ENCODE measurements around the gene APOBEC4.

The APOBEC4 gene

GRCh38 chr1:183653462-183653794 lies 312 bp upstream of the APOBEC4 start:
- no peak overlapping the region for H3K27ac ChIP-seq
- TF ChIP-seq ZFX (IDR thresholded peaks at IDR 0.05) = no peak
- no peak for TF ChIP-seq CTCF (conservative IDR thresholded peaks at IDR 0.05)

DNA sequence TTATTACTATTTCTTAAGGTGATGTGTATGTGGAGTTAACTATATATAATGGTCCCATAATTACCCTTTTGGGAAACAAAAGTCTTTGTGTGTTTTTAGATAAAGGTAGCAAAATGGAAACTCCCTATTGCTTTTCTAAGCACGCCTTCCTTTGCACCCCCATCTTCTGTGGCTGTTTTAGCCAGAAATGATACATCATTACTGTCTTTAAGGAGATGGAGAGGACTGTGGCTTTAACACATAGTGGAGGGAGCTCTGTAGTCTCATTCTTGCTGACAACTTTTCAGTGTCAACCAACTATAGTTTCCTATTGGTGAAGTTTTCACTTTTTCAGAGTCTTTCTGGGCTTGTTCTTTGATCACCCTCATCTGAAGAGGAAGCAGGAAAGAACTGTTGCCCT lies 1.0 kb downstream of the APOBEC4 start:
- no peak overlapping the region for H3K27ac ChIP-seq
- TF ChIP-seq CTCF (conservative IDR thresholded peaks at IDR 0.05) (no peak), ZFX (IDR thresholded peaks at IDR 0.05) (no peak)

GRCh38 chr1:183651612-183652011 lies 1.5 kb downstream of the APOBEC4 start:
- TF ChIP-seq ZFX (IDR thresholded peaks at IDR 0.05) (no peak), CTCF (conservative IDR thresholded peaks at IDR 0.05) (no peak)
- H3K27ac ChIP-seq = no peak overlapping the region

GRCh38 chr1:183648042-183648441 lies 5.1 kb downstream of the APOBEC4 start:
- TF ChIP-seq ZFX (IDR thresholded peaks at IDR 0.05) = no peak
- no peak for TF ChIP-seq CTCF (conservative IDR thresholded peaks at IDR 0.05)
- no peak overlapping the region for H3K27ac ChIP-seq

GRCh38 chr1:183646776-183647175 lies 6.3 kb downstream of the APOBEC4 start:
- TF ChIP-seq ZFX (IDR thresholded peaks at IDR 0.05) = no peak
- TF ChIP-seq CTCF (conservative IDR thresholded peaks at IDR 0.05) = no peak
- no peak overlapping the region for H3K27ac ChIP-seq

DNA sequence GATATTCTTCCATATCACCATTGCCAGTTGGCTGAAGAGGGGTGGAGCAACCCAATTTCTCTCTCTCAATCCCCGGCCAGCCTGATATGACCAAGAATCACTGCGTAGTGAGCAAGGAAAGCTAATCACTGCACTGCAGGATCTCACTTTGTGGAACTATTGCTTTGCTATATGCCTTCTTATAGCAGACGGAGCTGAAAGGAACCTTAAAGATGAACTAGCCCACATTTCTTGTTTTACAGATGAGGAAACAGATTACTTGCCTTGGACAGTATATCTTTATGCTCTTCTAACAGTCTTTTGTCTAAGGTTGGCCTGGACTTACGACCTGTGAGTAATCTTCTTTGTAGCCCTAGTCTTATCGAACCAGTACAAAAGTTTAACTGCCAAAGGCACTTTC lies 7.6 kb downstream of the APOBEC4 start:
- no peak for TF ChIP-seq CTCF (conservative IDR thresholded peaks at IDR 0.05)
- no peak for TF ChIP-seq ZFX (IDR thresholded peaks at IDR 0.05)
- no peak overlapping the region for H3K27ac ChIP-seq

- no peak for TF ChIP-seq ZFX (IDR thresholded peaks at IDR 0.05)
- TF ChIP-seq CTCF (conservative IDR thresholded peaks at IDR 0.05) = no peak
- no peak overlapping the region for H3K27ac ChIP-seq
Measured at GRCh38 chr1:183642166-183642565, 10.9 kb downstream of the APOBEC4 start.

Measured in C4-2B (cell line).